Tibial nerve (tissue), 4 donors: ENCODE measurements around the gene NFKBIE. TPM values are rescaled to one million over a fixed set of nuclear protein-coding genes. Genes with fewer than 3 reads are reported as not detected.

ENCODE experiments used
- DNase-seq, 2 donors: peaks; one replicate each; pipeline ENCODE4 v3.0.0-alpha.2; 2019; ENCODE audit warnings: low spot score in 2 of 2
- H3K27ac ChIP-seq, 4 donors: fragments of 200-600 bp; sonication (generic) in 3 of 4; one replicate each; pipeline ENCODE4 v1.5.1; 2017 to 2019; ENCODE audit warnings: mild to moderate bottlenecking in 1 of 4
- H3K27me3 ChIP-seq, 2 donors: fragments of 200-600 bp; sonication (generic) in 1 of 2; one replicate each; pipeline versions ENCODE4 v1.5.1 to v1.6.0; 2017 to 2019
- H3K36me3 ChIP-seq, 3 donors: fragments of 200-600 bp; sonication (generic); one replicate each; pipeline ENCODE4 v1.5.1; 2018 to 2019
- H3K4me1 ChIP-seq, 4 donors: fragments of 200-600 bp; sonication (generic) in 3 of 4; one replicate each; pipeline ENCODE4 v1.5.1; 2017 to 2019
- H3K4me3 ChIP-seq, 4 donors: fragments of 200-600 bp; sonication (generic) in 3 of 4; one replicate each; pipeline ENCODE4 v1.5.1; 2017 to 2019; ENCODE audit warnings: mild to moderate bottlenecking in 1 of 4, moderate library complexity in 1 of 4
- H3K9me3 ChIP-seq, 4 donors: fragments of 200-600 bp; sonication (generic) in 3 of 4; one replicate each; pipeline ENCODE4 v1.5.1; 2017 to 2019
- EP300 ChIP-seq, 2 donors: sonication (generic); formaldehyde crosslinking; IDR thresholded peaks; one replicate each; pipeline ENCODE4 v1.6.1; 2017; ENCODE audit warnings: antibody characterized with exemption in 2 of 2, mild to moderate bottlenecking in 1 of 2
- POLR2A ChIP-seq, 2 donors: fragments of 450-650 bp; IDR thresholded peaks; one replicate each; pipeline ENCODE4 v1.6.1; 2017; ENCODE audit warnings: antibody characterized with exemption in 2 of 2, mild to moderate bottlenecking in 2 of 2, moderate library complexity in 2 of 2
- WGBS, 2 donors: methylation state at CpG; one replicate each; pipeline ENCODE4 v1.1.5; 2018; 5-methylcytosine and 5-hydroxymethylcytosine counted together
- total RNA-seq, 4 donors: library from RNA; depleted of rRNA; stranded (reverse); fragments of >200 nt; gene quantifications; one replicate each; pipeline ENCODE4 v1.1.0, GENCODE V29; 2016
- TF ChIP-seq, protein P1 (sequence below), 5 experiments: fragments of 200-600 bp in 3 of 5; fragments of 450-650 bp in 2 of 5; sonication (generic) in 3 of 5; IDR thresholded peaks; one replicate each; pipeline ENCODE4 v1.5.1; 2016 to 2019; ENCODE audit warnings: antibody characterized with exemption in 5 of 5, mild to moderate bottlenecking in 3 of 5, moderate library complexity in 2 of 5

NFKBIE gene
- total RNA-seq, 4 donors from 2014 or later = 12.7 to 20.7 (median 16.0) TPM

GRCh38 chr6:44271914-44272313 lies 6.6 kb upstream of the NFKBIE start:
- H3K4me3 ChIP-seq = no peak overlapping the region
- no peaks in the 10 kb centered on the region for H3K9me3 ChIP-seq
- DNase-seq = no peak
- no peak overlapping the region for H3K27ac ChIP-seq
- H3K36me3 ChIP-seq = no peaks in the 10 kb centered on the region
- H3K4me1 ChIP-seq = peaks cover 0 to 27% (median 5%) of the 10 kb centered on the region in 4 donors
- 57 to 61% methylated on average over 3 of the region's 3 CpGs for WGBS, 2 donors
- H3K27me3 ChIP-seq = peaks cover 0 to 85% of the 10 kb centered on the region in 2 donors
- TF ChIP-seq POLR2A (IDR thresholded peaks at IDR 0.05) (no peak), EP300 (IDR thresholded peaks at IDR 0.05) (no peak)
- TF ChIP-seq, protein P1, sequence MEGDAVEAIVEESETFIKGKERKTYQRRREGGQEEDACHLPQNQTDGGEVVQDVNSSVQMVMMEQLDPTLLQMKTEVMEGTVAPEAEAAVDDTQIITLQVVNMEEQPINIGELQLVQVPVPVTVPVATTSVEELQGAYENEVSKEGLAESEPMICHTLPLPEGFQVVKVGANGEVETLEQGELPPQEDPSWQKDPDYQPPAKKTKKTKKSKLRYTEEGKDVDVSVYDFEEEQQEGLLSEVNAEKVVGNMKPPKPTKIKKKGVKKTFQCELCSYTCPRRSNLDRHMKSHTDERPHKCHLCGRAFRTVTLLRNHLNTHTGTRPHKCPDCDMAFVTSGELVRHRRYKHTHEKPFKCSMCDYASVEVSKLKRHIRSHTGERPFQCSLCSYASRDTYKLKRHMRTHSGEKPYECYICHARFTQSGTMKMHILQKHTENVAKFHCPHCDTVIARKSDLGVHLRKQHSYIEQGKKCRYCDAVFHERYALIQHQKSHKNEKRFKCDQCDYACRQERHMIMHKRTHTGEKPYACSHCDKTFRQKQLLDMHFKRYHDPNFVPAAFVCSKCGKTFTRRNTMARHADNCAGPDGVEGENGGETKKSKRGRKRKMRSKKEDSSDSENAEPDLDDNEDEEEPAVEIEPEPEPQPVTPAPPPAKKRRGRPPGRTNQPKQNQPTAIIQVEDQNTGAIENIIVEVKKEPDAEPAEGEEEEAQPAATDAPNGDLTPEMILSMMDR (IDR thresholded peaks at IDR 0.05) = no peak

GRCh38 chr6:44271406-44271723 lies 6.0 kb upstream of the NFKBIE start:
- no peak for DNase-seq
- H3K27me3 ChIP-seq = peaks cover 0 to 79% of the 10 kb centered on the region in 2 donors
- H3K4me1 ChIP-seq = peaks cover 0 to 25% (median 5%) of the 10 kb centered on the region in 4 donors
- 68 to 77% methylated on average over 5 to 6 of the region's 6 CpGs for WGBS, 2 donors
- H3K27ac ChIP-seq = no peak overlapping the region
- TF ChIP-seq EP300 (IDR thresholded peaks at IDR 0.05) = no peak
- no peaks in the 10 kb centered on the region for H3K9me3 ChIP-seq
- H3K4me3 ChIP-seq = no peak overlapping the region
- no peaks in the 10 kb centered on the region for H3K36me3 ChIP-seq

GRCh38 chr6:44270526-44271405 lies 5.4 kb upstream of the NFKBIE start:
- DNase-seq = no peak
- Histone ChIP-seq H3K27ac (no peak overlapping the region), H3K4me1 (peaks cover 0 to 22% (median 2%) of the 10 kb centered on the region in 4 donors), H3K36me3 (no peaks in the 10 kb centered on the region), H3K4me3 (peak overlapping the region in 3 of 4 donors; percentile 16 to 49 (median 29)), H3K9me3 (no peaks in the 10 kb centered on the region), H3K27me3 (peaks cover 0 to 76% of the 10 kb centered on the region in 2 donors)
- TF ChIP-seq POLR2A (IDR thresholded peaks at IDR 0.05) (no peak), EP300 (IDR thresholded peaks at IDR 0.05) (no peak)
- TF ChIP-seq, protein P1 (IDR thresholded peaks at IDR 0.05) = no peak
- WGBS, 2 donors = 3 to 6% methylated on average over 11 to 22 of the region's 90 CpGs

GRCh38 chr6:44269921-44270525 lies 4.7 kb upstream of the NFKBIE start, which contains the start of gene TMEM151B:
TMEM151B (plus strand) TSS chr6:44270450; CDS start chr6:44270743, 293 bp downstream.
- Histone ChIP-seq H3K9me3 (no peaks in the 10 kb centered on the region), H3K36me3 (no peaks in the 10 kb centered on the region), H3K4me3 (peak within 1 kb of the TSS in 3 of 4 donors; percentile 16 to 49 (median 29)), H3K27me3 (peaks cover 0 to 68% of the 10 kb centered on the region in 2 donors), H3K4me1 (peaks cover 0 to 19% (median 0%) of the 10 kb centered on the region in 4 donors), H3K27ac (no peak within 1 kb of the TSS)
- DNase-seq = no peak
- WGBS, 2 donors = 18 to 31% methylated on average over 10 to 26 of the region's 29 CpGs
- no peak for TF ChIP-seq POLR2A (IDR thresholded peaks at IDR 0.05)
- TF ChIP-seq, protein P1 (IDR thresholded peaks at IDR 0.05) = no peak
- TF ChIP-seq EP300 (IDR thresholded peaks at IDR 0.05) = no peak

DNA sequence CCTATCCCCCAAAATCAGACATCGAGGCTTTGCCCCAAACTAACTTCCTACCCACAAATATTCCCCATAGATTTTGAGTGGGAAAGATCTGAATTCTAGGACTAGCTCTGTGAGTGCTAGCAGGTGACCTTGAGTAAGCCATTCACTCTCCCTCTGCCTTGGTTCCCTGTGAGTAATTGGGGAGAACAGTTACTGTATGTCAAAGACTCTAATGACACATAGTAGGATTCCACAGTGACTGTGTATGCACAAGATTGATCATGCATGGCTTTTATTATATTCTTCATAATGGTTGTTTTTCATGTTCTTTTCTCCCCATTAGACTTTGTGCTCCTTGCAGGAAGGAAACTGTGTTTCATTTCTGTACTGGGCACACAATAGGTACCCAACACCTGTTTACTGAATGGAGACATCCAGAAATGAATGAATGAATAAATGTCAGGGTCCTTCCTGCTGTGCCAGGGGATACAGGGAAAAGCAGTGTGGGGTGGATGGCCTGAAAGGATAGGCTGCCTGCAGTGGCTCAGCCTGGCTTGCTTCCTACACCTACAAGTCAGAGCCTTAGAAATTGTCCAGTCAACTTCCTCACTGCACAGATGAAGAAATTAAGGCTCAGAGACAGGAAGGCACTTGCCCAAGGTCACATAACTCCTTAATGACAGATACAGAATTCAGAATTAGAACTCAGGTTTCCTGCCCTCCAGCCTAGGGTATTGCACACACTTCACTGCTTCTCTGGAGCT lies 4.0 kb upstream of the NFKBIE start:
- DNase-seq = no peak
- TF ChIP-seq EP300 (IDR thresholded peaks at IDR 0.05) (no peak), POLR2A (IDR thresholded peaks at IDR 0.05) (no peak)
- TF ChIP-seq, protein P1 (IDR thresholded peaks at IDR 0.05) = no peak
- H3K9me3 ChIP-seq = no peaks in the 10 kb centered on the region
- H3K4me3 ChIP-seq = no peak overlapping the region
- no peaks in the 10 kb centered on the region for H3K36me3 ChIP-seq
- peaks cover 0 to 25% (median 4%) of the 10 kb centered on the region in 4 donors for H3K4me1 ChIP-seq
- H3K27me3 ChIP-seq = peaks cover 0 to 62% of the 10 kb centered on the region in 2 donors
- 63 to 87% methylated on average over 1 of the region's 1 CpG for WGBS, 2 donors
- no peak overlapping the region for H3K27ac ChIP-seq
